Body of pancreas (tissue), 4 donors: Measurements from ENCODE around the gene CCDC60. TPM values are rescaled to one million over a fixed set of nuclear protein-coding genes. Genes with fewer than 3 reads are reported as not detected.

Experiments used
- ATAC-seq: fragments of 150-250 bp; one replicate; pipeline ENCODE4 v1.9.1; 2016
- DNase-seq, 4 donors: peaks; one replicate each; pipeline ENCODE4 v3.0.0-alpha.2; 2019
- H3K27ac ChIP-seq, 4 donors: fragments of 200-600 bp; sonication (generic); 1 replicate in 3 of 4; 2 replicates in 1 of 4; pipeline versions ENCODE4 v1.5.1 to v1.6.1; 2016 to 2019; ENCODE audit warnings: mild to moderate bottlenecking in 1 of 4, mixed read lengths in 1 of 4, moderate library complexity in 1 of 4
- H3K27me3 ChIP-seq, 2 donors: fragments of 200-600 bp; sonication (generic); one replicate each; pipeline ENCODE4 v1.6.0; 2016; ENCODE audit warnings: mild to moderate bottlenecking in 1 of 2
- H3K36me3 ChIP-seq, 2 donors: fragments of 200-600 bp; sonication (generic); replicated peaks in 1 of 2; 2 replicates each; pipeline ENCODE4 v1.5.1; 2016; ENCODE audit warnings: low read depth in 2 of 2; ENCODE audit not compliant: insufficient read depth in 1 of 2
- H3K4me1 ChIP-seq: fragments of 200-600 bp; sonication (generic); one replicate; pipeline ENCODE4 v1.6.0; 2016
- H3K4me3 ChIP-seq, 2 donors: fragments of 200-600 bp; sonication (generic); 1 replicate in 1 of 2; 2 replicates in 1 of 2; pipeline ENCODE4 v1.5.1; 2016 to 2019
- H3K9me3 ChIP-seq, 3 donors: fragments of 200-600 bp; sonication (generic); 1 replicate in 2 of 3; 2 replicates in 1 of 3; pipeline ENCODE4 v1.5.1; 2016
- CTCF ChIP-seq, 7 experiments: fragments of 450-650 bp in 4 of 7; fragments of 200-600 bp in 3 of 7; sonication (generic) in 3 of 7; IDR thresholded peaks; one replicate each; pipeline ENCODE4 v1.5.1; 2016 to 2019; ENCODE audit warnings: antibody characterized with exemption in 7 of 7
- POLR2A ChIP-seq, 3 donors: fragments of 450-650 bp; IDR thresholded peaks; one replicate each; pipeline ENCODE4 v1.6.1; 2016; ENCODE audit warnings: antibody characterized with exemption in 3 of 3, mild to moderate bottlenecking in 2 of 3
- WGBS, 2 donors: methylation state at CpG; one replicate each; pipeline ENCODE4 v1.1.5; 2017; 5-methylcytosine and 5-hydroxymethylcytosine counted together
- intact Hi-C: fragments of 100-400 bp; cut with DNase I; formaldehyde crosslinking; loops from one replicate; pipeline ENCODE4 v1.15.1; 2023
- total RNA-seq, 2 donors: library from RNA; depleted of rRNA; stranded (reverse); fragments of >200 nt; gene quantifications; one replicate each; pipeline ENCODE4 v1.1.0, GENCODE V29; 2016

Gene CCDC60
- total RNA-seq, 2 donors from 2014 or later = not detected

DNA sequence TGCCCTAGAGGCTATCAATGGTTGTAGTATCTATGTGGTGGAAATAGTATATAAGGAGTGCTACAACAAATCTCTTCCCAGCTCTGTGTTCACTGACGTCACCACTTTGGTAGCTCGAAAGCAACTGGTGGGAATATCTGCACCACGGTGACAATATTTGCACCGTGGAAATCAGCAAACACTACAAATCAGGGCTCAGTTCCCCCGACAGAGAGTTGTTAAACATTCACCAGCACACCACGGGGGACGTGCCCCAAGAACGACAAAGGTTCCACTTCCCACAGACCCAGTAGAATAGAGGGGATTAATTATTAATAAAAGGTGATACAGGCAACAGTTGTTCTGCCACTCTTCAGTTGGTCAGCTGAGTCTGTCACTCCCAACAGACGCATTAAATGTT lies 98.4 kb downstream of the CCDC60 start:
- Histone ChIP-seq H3K9me3 (peaks cover 0 to 6% (median 0%) of the 10 kb centered on the region in 3 donors), H3K4me1 (no peaks in the 10 kb centered on the region), H3K36me3 (no peaks in the 10 kb centered on the region), H3K27me3 (no peaks in the 10 kb centered on the region), H3K4me3 (no peak overlapping the region), H3K27ac (peak overlapping the region in 3 of 4 donors; percentile 31 to 39 (median 34))
- ATAC-seq (peak; percentile 80), DNase-seq (peak; percentile 14 to 36 (median 28))
- WGBS, 2 donors = 9 to 24% methylated on average over 9 of the region's 9 CpGs
- no peak for TF ChIP-seq POLR2A (IDR thresholded peaks at IDR 0.05)
- TF ChIP-seq CTCF (IDR thresholded peaks at IDR 0.05) = no peak
- intact Hi-C loops = no loop called here

DNA sequence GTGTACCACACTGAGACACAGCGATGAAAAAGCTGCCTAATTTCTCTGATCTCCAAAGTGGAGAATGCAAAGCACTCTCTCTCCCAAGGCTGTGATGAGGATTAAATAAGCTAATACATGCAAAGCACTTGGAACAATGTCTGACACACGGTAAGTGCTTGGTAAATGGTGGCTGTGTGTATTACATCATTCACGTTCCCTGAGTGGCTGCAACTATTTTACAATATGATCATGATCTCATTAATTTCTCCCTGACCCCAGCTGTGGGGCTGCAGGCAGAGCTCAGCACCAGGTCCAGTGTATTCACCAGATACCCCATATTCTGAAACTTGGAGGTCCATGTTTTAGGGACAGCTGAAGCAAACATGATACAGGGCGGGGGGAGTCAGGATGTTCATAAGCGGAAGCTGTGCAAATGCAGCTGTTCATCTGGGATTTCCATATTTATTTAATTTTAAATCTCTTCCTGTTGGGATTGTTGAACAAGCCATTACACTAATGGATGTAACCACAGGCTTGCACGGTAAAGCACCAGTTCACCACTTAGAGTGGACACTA lies 106.4 kb downstream of the CCDC60 start:
- Histone ChIP-seq H3K27me3 (peaks cover 0 to 6% of the 10 kb centered on the region in 2 donors), H3K36me3 (no peaks in the 10 kb centered on the region), H3K9me3 (no peaks in the 10 kb centered on the region), H3K4me3 (no peak overlapping the region), H3K4me1 (no peaks in the 10 kb centered on the region), H3K27ac (no peak overlapping the region)
- TF ChIP-seq CTCF (IDR thresholded peaks at IDR 0.05) (no peak), POLR2A (IDR thresholded peaks at IDR 0.05) (no peak)
- intact Hi-C loops = no loop called here
- ATAC-seq = no peak
- 75 to 84% methylated on average over 6 of the region's 6 CpGs for WGBS, 2 donors
- DNase-seq = no peak

DNA sequence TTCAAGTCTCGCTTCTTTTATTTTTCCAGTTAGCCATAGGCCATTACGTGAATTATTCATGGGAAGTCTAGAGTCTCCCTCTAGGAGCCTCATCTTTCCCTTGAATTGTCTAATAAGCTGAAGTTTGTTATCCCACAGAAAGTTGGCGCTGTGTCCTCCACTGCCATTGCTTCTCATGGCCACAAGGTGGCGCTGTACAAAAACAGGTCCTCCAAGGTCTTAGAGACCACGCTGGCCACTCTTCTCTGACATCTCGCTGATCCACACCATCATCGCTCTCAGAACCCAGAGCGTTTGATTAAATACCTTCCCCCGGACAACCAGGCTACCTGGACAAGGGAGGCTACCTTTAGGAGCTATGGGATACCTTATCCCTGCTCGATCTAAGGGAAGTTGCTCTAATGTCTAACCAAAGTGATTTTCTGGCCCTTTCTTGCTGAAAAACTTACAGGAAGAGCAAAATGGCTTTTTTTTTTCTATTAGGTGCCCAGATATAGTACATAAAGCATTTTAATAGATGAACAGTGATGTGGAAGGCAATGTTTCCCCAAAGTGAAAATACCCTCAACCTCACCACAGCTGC lies 110.0 kb downstream of the CCDC60 start:
- DNase-seq = peak; percentile 15 to 30 (median 26)
- no peaks in the 10 kb centered on the region for H3K9me3 ChIP-seq
- TF ChIP-seq CTCF (IDR thresholded peaks at IDR 0.05) (peak; percentile 18 to 85 (median 53)), POLR2A (IDR thresholded peaks at IDR 0.05) (no peak)
- no peaks in the 10 kb centered on the region for H3K36me3 ChIP-seq
- no peak overlapping the region for H3K27ac ChIP-seq
- no peaks in the 10 kb centered on the region for H3K4me1 ChIP-seq
- intact Hi-C loops = no loop called here
- H3K27me3 ChIP-seq = peaks cover 0 to 6% of the 10 kb centered on the region in 2 donors
- 21 to 30% methylated on average over 9 to 10 of the region's 10 CpGs for WGBS, 2 donors
- no peak for ATAC-seq
- H3K4me3 ChIP-seq = no peak overlapping the region

- TF ChIP-seq CTCF (IDR thresholded peaks at IDR 0.05) = no peak
- TF ChIP-seq POLR2A (IDR thresholded peaks at IDR 0.05) = no peak
- Histone ChIP-seq H3K27me3 (peaks cover 0 to 6% of the 10 kb centered on the region in 2 donors), H3K27ac (no peak overlapping the region), H3K4me1 (no peaks in the 10 kb centered on the region), H3K9me3 (no peaks in the 10 kb centered on the region), H3K36me3 (no peaks in the 10 kb centered on the region), H3K4me3 (no peak overlapping the region)
- intact Hi-C loops = no loop called here
- no peak for DNase-seq
- no peak for ATAC-seq
- WGBS, 2 donors = 47 to 60% methylated on average over 3 of the region's 3 CpGs
Observed at GRCh38 chr12:119446459-119446858, 111.9 kb downstream of the CCDC60 start.

DNA sequence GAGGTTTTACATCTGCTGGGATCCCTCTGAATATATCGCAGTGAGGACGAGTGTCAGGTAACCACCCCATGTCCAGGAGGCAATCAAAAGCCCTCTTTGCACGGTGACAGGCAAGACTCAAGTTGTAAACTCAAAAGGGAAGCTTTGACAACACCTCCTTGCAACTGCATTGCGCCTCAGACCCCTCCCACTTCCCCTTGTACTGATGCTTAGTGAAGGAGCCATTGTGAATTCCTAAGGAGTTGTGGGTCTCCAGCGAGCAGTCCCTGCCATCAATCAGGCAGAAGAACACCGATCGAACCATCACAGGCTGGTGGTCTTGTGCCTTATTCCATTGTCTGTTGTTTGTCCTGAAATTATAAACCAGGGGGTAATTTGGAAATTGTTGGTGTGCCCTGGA lies 112.6 kb downstream of the CCDC60 start:
- intact Hi-C loops = no loop called here
- Histone ChIP-seq H3K4me1 (no peaks in the 10 kb centered on the region), H3K4me3 (no peak overlapping the region), H3K36me3 (no peaks in the 10 kb centered on the region), H3K27me3 (peaks cover 0 to 6% of the 10 kb centered on the region in 2 donors), H3K9me3 (no peaks in the 10 kb centered on the region), H3K27ac (no peak overlapping the region)
- no peak for DNase-seq
- WGBS, 2 donors = 32 to 46% methylated on average over 7 of the region's 7 CpGs
- TF ChIP-seq POLR2A (IDR thresholded peaks at IDR 0.05) (no peak), CTCF (IDR thresholded peaks at IDR 0.05) (no peak)
- no peak for ATAC-seq
